HEK293 (cell line): ENCODE measurements around the gene GFRAL.
A peak's percentile ranks its signal among the peaks of the same experiment; 100 is the strongest.
"Not testable (repeated sequence)": the region's sequence is repeated elsewhere in the genome, so short reads cannot be mapped to it uniquely, and the experiment has no call there.

ENCODE experiments used
- CTCF ChIA-PET: fragments of 350-600 bp; formaldehyde crosslinking; extraction: SDS; loops from one replicate; lab custom pipeline; 2021; ENCODE audit warnings: antibody characterized with exemption; lab: Yijun Ruan, JAX
- POLR2A ChIA-PET: fragments of 300-600 bp; formaldehyde crosslinking; extraction: SDS; loops from one replicate; lab custom pipeline; 2020; ENCODE audit warnings: antibody characterized with exemption, inconsistent platforms; lab: Yijun Ruan, JAX
- H3K27ac ChIP-seq: fragments of 200-500 bp; sonication (Bioruptor generic); 2 replicates; pipeline ENCODE4 v1.5.1; 2014; ENCODE audit warnings: low read depth, low read length, control low read depth, inconsistent platforms; ENCODE audit errors: extremely low read depth
- H3K36me3 ChIP-seq, 2 experiments: fragments of 200-500 bp in 1 of 2; sonication (Bioruptor generic) in 1 of 2; 1 replicate in 1 of 2; 2 replicates in 1 of 2; pipeline ENCODE4 v1.5.1; 2014 to 2017; ENCODE audit warnings: inconsistent platforms in 2 of 2, low read length in 2 of 2; ENCODE audit not compliant: control insufficient read depth in 2 of 2, insufficient read depth in 1 of 2
- H3K4me1 ChIP-seq: fragments of 200-500 bp; sonication (Bioruptor generic); 2 replicates; pipeline ENCODE4 v1.5.1; 2014; ENCODE audit warnings: mild to moderate bottlenecking, low read length, inconsistent platforms; ENCODE audit not compliant: control insufficient read depth, insufficient read depth
- H3K4me3 ChIP-seq: 2 replicates; pipeline ENCODE4 v1.5.1; 2011; ENCODE audit warnings: low read depth, mild to moderate bottlenecking, control low read depth, low read length, moderate library complexity
- H3K9me3 ChIP-seq: fragments of 200-500 bp; sonication (Bioruptor generic); 2 replicates; pipeline ENCODE4 v1.5.1; 2014; ENCODE audit warnings: low read depth, low read length, inconsistent platforms; ENCODE audit not compliant: control insufficient read depth, insufficient read depth
- GLIS1 ChIP-seq: fragments of 450-650 bp; formaldehyde crosslinking; IDR thresholded peaks from 2 replicates; pipeline ENCODE4 v1.5.1; 2016; ENCODE audit warnings: missing biosample characterization, missing genetic modification characterization
- KLF9 ChIP-seq: fragments of 450-650 bp; formaldehyde crosslinking; IDR thresholded peaks from 2 replicates; pipeline ENCODE4 v1.5.1; 2016; ENCODE audit warnings: missing biosample characterization, missing genetic modification characterization, low read depth
- MEIS1 ChIP-seq: sonication (generic); formaldehyde crosslinking; IDR thresholded peaks from 2 replicates; pipeline ENCODE4 v1.8.1; 2022; ENCODE audit warnings: missing genetic modification reagents, mild to moderate bottlenecking, borderline replicate concordance
- ZBTB20 ChIP-seq: fragments of 450-650 bp; formaldehyde crosslinking; IDR thresholded peaks from 2 replicates; pipeline ENCODE4 v1.5.1; 2016; ENCODE audit warnings: missing biosample characterization, missing genetic modification characterization
- ZBTB49 ChIP-seq: fragments of 450-650 bp; formaldehyde crosslinking; IDR thresholded peaks from 2 replicates; pipeline ENCODE4 v1.5.1; 2016; ENCODE audit warnings: missing biosample characterization, missing genetic modification characterization, low read depth
- ZFP41 ChIP-seq: fragments of 450-650 bp; formaldehyde crosslinking; IDR thresholded peaks from 2 replicates; pipeline ENCODE4 v1.5.1; 2016; ENCODE audit warnings: missing biosample characterization, missing genetic modification characterization, borderline replicate concordance
- ZFP69B ChIP-seq: fragments of 450-650 bp; formaldehyde crosslinking; IDR thresholded peaks from 2 replicates; pipeline ENCODE4 v1.5.1; 2016; ENCODE audit warnings: missing biosample characterization, missing genetic modification characterization
- ZNF146 ChIP-seq: fragments of 450-650 bp; formaldehyde crosslinking; IDR thresholded peaks from 2 replicates; pipeline ENCODE4 v1.5.1; 2016; ENCODE audit warnings: missing biosample characterization, missing genetic modification characterization
- ZNF155 ChIP-seq: fragments of 450-650 bp; formaldehyde crosslinking; IDR thresholded peaks from 2 replicates; pipeline ENCODE4 v1.5.1; 2016; ENCODE audit warnings: missing biosample characterization, missing genetic modification characterization
- ZNF2 ChIP-seq: fragments of 450-650 bp; formaldehyde crosslinking; IDR thresholded peaks from 2 replicates; pipeline ENCODE4 v1.5.1; 2016; ENCODE audit warnings: missing biosample characterization, missing genetic modification characterization
- ZNF398 ChIP-seq: fragments of 450-650 bp; formaldehyde crosslinking; IDR thresholded peaks from 2 replicates; pipeline ENCODE4 v1.5.1; 2017; ENCODE audit warnings: missing biosample characterization, missing genetic modification characterization
- ZNF560 ChIP-seq: fragments of 450-650 bp; formaldehyde crosslinking; IDR thresholded peaks from 2 replicates; pipeline ENCODE4 v1.5.1; 2017; ENCODE audit warnings: missing biosample characterization, missing genetic modification characterization, borderline replicate concordance
- ZNF704 ChIP-seq: fragments of 450-650 bp; formaldehyde crosslinking; IDR thresholded peaks from 2 replicates; pipeline ENCODE4 v1.5.1; 2016; ENCODE audit warnings: missing biosample characterization, missing genetic modification characterization
- ZNF707 ChIP-seq: fragments of 450-650 bp; formaldehyde crosslinking; IDR thresholded peaks from 2 replicates; pipeline ENCODE4 v1.5.1; 2016; ENCODE audit warnings: missing biosample characterization, missing genetic modification characterization
- ZNF768 ChIP-seq: fragments of 450-650 bp; formaldehyde crosslinking; IDR thresholded peaks from 2 replicates; pipeline ENCODE4 v1.5.1; 2018; ENCODE audit warnings: missing biosample characterization, mild to moderate bottlenecking, missing genetic modification characterization
- ZNF837 ChIP-seq: fragments of 450-650 bp; formaldehyde crosslinking; IDR thresholded peaks from 2 replicates; pipeline ENCODE4 v1.5.1; 2016; ENCODE audit warnings: missing biosample characterization, missing genetic modification characterization
- ZXDB ChIP-seq: fragments of 450-650 bp; formaldehyde crosslinking; IDR thresholded peaks from 2 replicates; pipeline ENCODE4 v1.5.1; 2016; ENCODE audit warnings: missing biosample characterization, missing genetic modification characterization
- TF ChIP-seq, protein P1 (sequence below): fragments of 450-650 bp; formaldehyde crosslinking; IDR thresholded peaks from 2 replicates; pipeline ENCODE4 v1.5.1; 2016; ENCODE audit warnings: missing biosample characterization, missing genetic modification characterization
- TF ChIP-seq, protein P2 (sequence below): fragments of 450-650 bp; formaldehyde crosslinking; IDR thresholded peaks from 2 replicates; pipeline ENCODE4 v1.5.1; 2016; ENCODE audit warnings: missing biosample characterization, missing genetic modification characterization
- TF ChIP-seq, protein P3 (sequence below): fragments of 450-650 bp; formaldehyde crosslinking; IDR thresholded peaks from 2 replicates; pipeline ENCODE4 v1.5.1; 2016; ENCODE audit warnings: missing biosample characterization, missing genetic modification characterization

GFRAL gene

GRCh38 chr6:55293116-55293515, 34.2 kb upstream of the GFRAL start (continued):
- TF ChIP-seq ZNF707 (tag by site-specific recombination) (no peak), ZFP41 (no peak), ZNF704 (tag by site-specific recombination) (no peak), ZFP69B (tag by site-specific recombination) (no peak), ZNF155 (no peak), KLF9 (tag by site-specific recombination) (no peak), ZBTB49 (no peak), ZBTB20 (no peak), ZNF768 (tag by site-specific recombination) (no peak), ZNF398 (no peak)

- H3K27ac ChIP-seq, H3K9me3 ChIP-seq, H3K4me3 ChIP-seq, H3K36me3 ChIP-seq, H3K4me1 ChIP-seq, POLR2A ChIA-PET: not testable (repeated sequence)
- TF ChIP-seq, protein P1, sequence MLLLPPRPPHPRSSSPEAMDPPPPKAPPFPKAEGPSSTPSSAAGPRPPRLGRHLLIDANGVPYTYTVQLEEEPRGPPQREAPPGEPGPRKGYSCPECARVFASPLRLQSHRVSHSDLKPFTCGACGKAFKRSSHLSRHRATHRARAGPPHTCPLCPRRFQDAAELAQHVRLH (tag by site-specific recombination) = peak; percentile 68; the same call in 1 of the 2 replicates
- TF ChIP-seq, protein P2, sequence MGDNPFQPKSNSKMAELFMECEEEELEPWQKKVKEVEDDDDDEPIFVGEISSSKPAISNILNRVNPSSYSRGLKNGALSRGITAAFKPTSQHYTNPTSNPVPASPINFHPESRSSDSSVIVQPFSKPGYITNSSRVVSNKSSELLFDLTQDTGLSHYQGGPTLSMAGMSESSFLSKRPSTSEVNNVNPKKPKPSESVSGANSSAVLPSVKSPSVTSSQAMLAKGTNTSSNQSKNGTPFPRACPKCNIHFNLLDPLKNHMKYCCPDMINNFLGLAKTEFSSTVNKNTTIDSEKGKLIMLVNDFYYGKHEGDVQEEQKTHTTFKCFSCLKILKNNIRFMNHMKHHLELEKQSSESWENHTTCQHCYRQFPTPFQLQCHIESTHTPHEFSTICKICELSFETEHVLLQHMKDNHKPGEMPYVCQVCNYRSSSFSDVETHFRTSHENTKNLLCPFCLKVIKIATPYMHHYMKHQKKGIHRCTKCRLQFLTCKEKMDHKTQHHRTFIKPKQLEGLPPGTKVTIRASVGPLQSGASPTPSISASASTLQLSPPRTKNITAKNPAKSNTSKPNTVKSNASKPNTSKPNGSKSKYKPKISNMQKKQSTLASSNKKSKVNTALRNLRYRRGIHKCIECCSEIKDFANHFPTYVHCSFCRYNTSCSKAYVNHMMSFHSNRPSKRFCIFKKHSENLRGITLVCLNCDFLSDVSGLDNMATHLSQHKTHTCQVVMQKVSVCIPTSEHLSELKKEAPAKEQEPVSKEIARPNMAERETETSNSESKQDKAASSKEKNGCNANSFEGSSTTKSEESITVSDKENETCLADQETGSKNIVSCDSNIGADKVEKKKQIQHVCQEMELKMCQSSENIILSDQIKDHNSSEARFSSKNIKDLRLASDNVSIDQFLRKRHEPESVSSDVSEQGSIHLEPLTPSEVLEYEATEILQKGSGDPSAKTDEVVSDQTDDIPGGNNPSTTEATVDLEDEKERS (tag by site-specific recombination) = peak; percentile 68; the same call in 1 of the 2 replicates
- TF ChIP-seq ZNF146 = peak; percentile 90
- CTCF ChIA-PET = interaction anchor here (0.6 kb wide), 1 partner anchor 1087 kb away, joined by 3 read pairs; no protein-coding TSS in a partner anchor
Measured at GRCh38 chr6:55297214-55297613, 30.1 kb upstream of the GFRAL start.

DNA sequence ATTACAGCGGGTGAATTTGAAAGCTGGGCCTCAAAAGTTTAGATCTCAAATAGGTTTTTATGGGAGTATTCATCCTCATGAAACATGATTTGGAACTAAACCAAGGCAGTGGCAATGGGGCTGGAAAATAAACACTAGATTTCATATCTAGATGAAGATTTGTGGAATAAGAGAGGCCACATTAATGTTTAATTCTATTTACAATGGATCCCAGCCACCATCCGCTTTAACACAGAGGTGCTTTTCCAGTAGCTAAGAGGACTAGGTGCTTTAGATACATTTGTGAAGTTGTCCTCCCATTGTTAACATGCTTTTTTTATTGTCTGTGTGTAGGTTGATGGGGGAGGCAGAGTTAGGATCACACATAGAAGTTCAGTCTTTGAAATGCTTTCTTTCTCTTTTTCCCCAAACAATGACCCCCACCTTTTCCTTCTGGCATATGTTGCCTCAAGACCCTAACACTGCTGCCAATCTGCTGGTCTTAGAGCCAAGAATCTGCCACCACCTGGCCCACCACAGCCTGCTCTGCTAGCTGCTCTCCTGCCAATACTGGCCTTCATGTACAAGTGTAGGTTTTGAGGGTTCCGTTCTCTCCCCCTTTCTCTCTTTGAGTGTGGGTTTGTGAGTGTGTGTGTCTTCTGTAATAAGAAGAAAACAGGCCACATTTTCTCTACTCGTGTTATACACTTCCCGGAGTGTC, 27.8 kb upstream of the GFRAL start:
- H3K36me3 ChIP-seq = no peaks in the 10 kb centered on the region
- no peak overlapping the region for H3K4me3 ChIP-seq
- POLR2A ChIA-PET = no interaction called here
- H3K27ac ChIP-seq = no peak overlapping the region
- CTCF ChIA-PET = interaction anchor here (0.6 to 0.7 kb wide), 2 partner anchors 220 to 295 kb away, joined by 3 read pairs; no protein-coding TSS in a partner anchor
- no peaks in the 10 kb centered on the region for H3K9me3 ChIP-seq
- no peaks in the 10 kb centered on the region for H3K4me1 ChIP-seq
- TF ChIP-seq ZNF2 (no peak), ZNF560 (no peak), ZNF837 (tag by site-specific recombination) (no peak), MEIS1 (CRISPR knock-in tag) (no peak), ZXDB (tag by site-specific recombination) (no peak), GLIS1 (tag by site-specific recombination) (no peak)
- TF ChIP-seq, protein P3, sequence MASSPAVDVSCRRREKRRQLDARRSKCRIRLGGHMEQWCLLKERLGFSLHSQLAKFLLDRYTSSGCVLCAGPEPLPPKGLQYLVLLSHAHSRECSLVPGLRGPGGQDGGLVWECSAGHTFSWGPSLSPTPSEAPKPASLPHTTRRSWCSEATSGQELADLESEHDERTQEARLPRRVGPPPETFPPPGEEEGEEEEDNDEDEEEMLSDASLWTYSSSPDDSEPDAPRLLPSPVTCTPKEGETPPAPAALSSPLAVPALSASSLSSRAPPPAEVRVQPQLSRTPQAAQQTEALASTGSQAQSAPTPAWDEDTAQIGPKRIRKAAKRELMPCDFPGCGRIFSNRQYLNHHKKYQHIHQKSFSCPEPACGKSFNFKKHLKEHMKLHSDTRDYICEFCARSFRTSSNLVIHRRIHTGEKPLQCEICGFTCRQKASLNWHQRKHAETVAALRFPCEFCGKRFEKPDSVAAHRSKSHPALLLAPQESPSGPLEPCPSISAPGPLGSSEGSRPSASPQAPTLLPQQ = no peak
- TF ChIP-seq, all 188 proteins: peak for 0
